ENCODE results near the gene ARHGEF28.
A peak's percentile ranks its signal among the peaks of the same experiment; 100 is the strongest.

ARHGEF28 gene

GRCh38 chr5:73786043-73786831 lies 160.2 kb downstream of the ARHGEF28 start:
- Histone ChIP-seq H3K79me1 (replicated peaks; ENCODE audit: low read length, poor library complexity, severe bottlenecking) (peaks cover 35% of the 10 kb centered on the region), H2AFZ (ENCODE audit: low read depth, low read length) (no peak overlapping the region), H3K4ac (ENCODE audit: low read depth in 1 of 2, low read length in 2 of 2) (no peak overlapping the region), H3K23ac (ENCODE audit: low read length in 2 of 2) (no peak overlapping the region), H4K91ac (ENCODE audit: low read length) (no peak overlapping the region), H3K4me2 (ENCODE audit: low read length, poor library complexity, severe bottlenecking) (no peak overlapping the region), H2BK5ac (ENCODE audit: low read depth, low read length, poor library complexity, severe bottlenecking) (no peak overlapping the region), H3K9me3 (ENCODE audit: control insufficient read depth, low read length) (no peaks in the 10 kb centered on the region), H4K8ac (ENCODE audit: low read length) (no peak overlapping the region), H2AK5ac (ENCODE audit: low read length, severe bottlenecking) (no peak overlapping the region), H2BK15ac (ENCODE audit: low read depth, poor library complexity, severe bottlenecking) (no peak overlapping the region), H3K18ac (ENCODE audit: low read depth in 1 of 2, low read length in 2 of 2) (no peak overlapping the region), H2BK120ac (ENCODE audit: low read depth, low read length) (no peak overlapping the region), H3K27ac (ENCODE audit: low read length, poor library complexity, severe bottlenecking) (no peak overlapping the region), H3K27me3 (ENCODE audit: control insufficient read depth in 1 of 2, insufficient read depth in 1 of 2, low read length in 2 of 2) (no peaks in the 10 kb centered on the region), H3K4me1 (ENCODE audit: control insufficient read depth, insufficient read depth, low read depth, low read length) (peaks cover 2% of the 10 kb centered on the region), H2BK12ac (ENCODE audit: low read length in 2 of 2) (no peak overlapping the region), H3K9ac (ENCODE audit: low read length) (no peak overlapping the region), H3K14ac (ENCODE audit: low read length in 2 of 2) (no peak overlapping the region), H3K36me3 (ENCODE audit: control insufficient read depth in 1 of 2, insufficient read depth in 2 of 2, low read depth in 1 of 2, low read length in 2 of 2) (peaks cover 0 to 17% of the 10 kb centered on the region in 2 experiments), H3K4me3 (ENCODE audit: insufficient read depth in 1 of 2, low read depth in 1 of 2, low read length in 2 of 2) (no peak overlapping the region)
- WGBS: 92% methylated on average over 13 of the region's 13 CpGs
- no peak for DNase-seq

DNA sequence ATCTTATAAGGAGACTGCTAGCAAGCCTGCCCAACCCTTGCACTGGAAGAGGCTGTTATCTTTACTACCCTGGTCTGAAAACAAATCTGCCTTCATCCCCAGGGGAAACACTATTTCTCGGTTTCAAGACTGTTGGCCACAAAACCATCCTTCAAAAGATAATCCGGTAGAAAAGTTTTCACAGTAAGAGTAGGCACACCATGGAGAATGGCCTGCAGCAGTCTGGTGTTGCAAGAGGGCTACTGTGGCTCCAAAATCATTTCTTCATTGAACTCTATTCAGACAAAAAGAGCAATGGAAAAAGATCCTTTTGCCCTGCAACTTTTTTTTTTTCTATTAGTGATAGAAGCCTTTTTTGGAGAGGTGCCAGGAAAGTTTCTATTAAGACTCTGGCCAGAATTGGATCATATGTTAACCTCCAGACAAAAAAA lies 163.9 kb downstream of the ARHGEF28 start:
- Histone ChIP-seq H3K9me3 (ENCODE audit: control insufficient read depth, low read length) (no peaks in the 10 kb centered on the region), H3K4ac (ENCODE audit: low read depth in 1 of 2, low read length in 2 of 2) (no peak overlapping the region), H3K18ac (ENCODE audit: low read depth in 1 of 2, low read length in 2 of 2) (no peak overlapping the region), H2BK5ac (ENCODE audit: low read depth, low read length, poor library complexity, severe bottlenecking) (no peak overlapping the region), H3K79me1 (replicated peaks; ENCODE audit: low read length, poor library complexity, severe bottlenecking) (peaks cover 27% of the 10 kb centered on the region), H3K27ac (ENCODE audit: low read length, poor library complexity, severe bottlenecking) (no peak overlapping the region), H3K9ac (ENCODE audit: low read length) (no peak overlapping the region), H2AK5ac (ENCODE audit: low read length, severe bottlenecking) (no peak overlapping the region), H3K4me1 (ENCODE audit: control insufficient read depth, insufficient read depth, low read depth, low read length) (peaks cover 2% of the 10 kb centered on the region), H3K23ac (ENCODE audit: low read length in 2 of 2) (no peak overlapping the region), H2BK15ac (ENCODE audit: low read depth, poor library complexity, severe bottlenecking) (no peak overlapping the region), H2BK120ac (ENCODE audit: low read depth, low read length) (no peak overlapping the region), H3K14ac (ENCODE audit: low read length in 2 of 2) (no peak overlapping the region), H2BK12ac (ENCODE audit: low read length in 2 of 2) (no peak overlapping the region), H3K4me3 (ENCODE audit: insufficient read depth in 1 of 2, low read depth in 1 of 2, low read length in 2 of 2) (no peak overlapping the region), H2AFZ (ENCODE audit: low read depth, low read length) (no peak overlapping the region), H3K4me2 (ENCODE audit: low read length, poor library complexity, severe bottlenecking) (no peak overlapping the region), H4K91ac (ENCODE audit: low read length) (no peak overlapping the region), H3K36me3 (ENCODE audit: control insufficient read depth in 1 of 2, insufficient read depth in 2 of 2, low read depth in 1 of 2, low read length in 2 of 2) (peaks cover 0 to 7% of the 10 kb centered on the region in 2 experiments), H3K27me3 (ENCODE audit: control insufficient read depth in 1 of 2, insufficient read depth in 1 of 2, low read length in 2 of 2) (no peaks in the 10 kb centered on the region), H4K8ac (ENCODE audit: low read length) (peak overlapping the region; percentile 31)
- WGBS: 82% methylated on average over 2 of the region's 2 CpGs
- DNase-seq: peak; percentile 37

GRCh38 chr5:73791389-73791788 lies 165.4 kb downstream of the ARHGEF28 start:
- H3K23ac ChIP-seq (ENCODE audit: low read length in 2 of 2): no peak overlapping the region
- WGBS: 93% methylated on average over 4 of the region's 4 CpGs
- no peak overlapping the region for H3K9ac ChIP-seq (ENCODE audit: low read length)
- no peak overlapping the region for H2AK5ac ChIP-seq (ENCODE audit: low read length, severe bottlenecking)
- H3K4me1 ChIP-seq (ENCODE audit: control insufficient read depth, insufficient read depth, low read depth, low read length): peaks cover 6% of the 10 kb centered on the region
- H3K18ac ChIP-seq (ENCODE audit: low read depth in 1 of 2, low read length in 2 of 2): no peak overlapping the region
- no peak overlapping the region for H3K4me3 ChIP-seq (ENCODE audit: insufficient read depth in 1 of 2, low read depth in 1 of 2, low read length in 2 of 2)
- no peak overlapping the region for H2BK5ac ChIP-seq (ENCODE audit: low read depth, low read length, poor library complexity, severe bottlenecking)
- H3K79me1 ChIP-seq (replicated peaks; ENCODE audit: low read length, poor library complexity, severe bottlenecking): peaks cover 17% of the 10 kb centered on the region
- H3K4me2 ChIP-seq (ENCODE audit: low read length, poor library complexity, severe bottlenecking): no peak overlapping the region
- H3K27me3 ChIP-seq (ENCODE audit: control insufficient read depth in 1 of 2, insufficient read depth in 1 of 2, low read length in 2 of 2): no peaks in the 10 kb centered on the region
- no peak overlapping the region for H4K8ac ChIP-seq (ENCODE audit: low read length)
- no peak overlapping the region for H3K14ac ChIP-seq (ENCODE audit: low read length in 2 of 2)
- no peak overlapping the region for H4K91ac ChIP-seq (ENCODE audit: low read length)
- H3K4ac ChIP-seq (ENCODE audit: low read depth in 1 of 2, low read length in 2 of 2): no peak overlapping the region
- DNase-seq: no peak
- no peaks in the 10 kb centered on the region for H3K36me3 ChIP-seq (ENCODE audit: control insufficient read depth in 1 of 2, insufficient read depth in 2 of 2, low read depth in 1 of 2, low read length in 2 of 2)
- H2BK120ac ChIP-seq (ENCODE audit: low read depth, low read length): no peak overlapping the region
- no peak overlapping the region for H2AFZ ChIP-seq (ENCODE audit: low read depth, low read length)
- no peak overlapping the region for H2BK15ac ChIP-seq (ENCODE audit: low read depth, poor library complexity, severe bottlenecking)
- no peak overlapping the region for H3K27ac ChIP-seq (ENCODE audit: low read length, poor library complexity, severe bottlenecking)
- H2BK12ac ChIP-seq (ENCODE audit: low read length in 2 of 2): peak overlapping the region; percentile 67 to 90
- no peaks in the 10 kb centered on the region for H3K9me3 ChIP-seq (ENCODE audit: control insufficient read depth, low read length)

DNA sequence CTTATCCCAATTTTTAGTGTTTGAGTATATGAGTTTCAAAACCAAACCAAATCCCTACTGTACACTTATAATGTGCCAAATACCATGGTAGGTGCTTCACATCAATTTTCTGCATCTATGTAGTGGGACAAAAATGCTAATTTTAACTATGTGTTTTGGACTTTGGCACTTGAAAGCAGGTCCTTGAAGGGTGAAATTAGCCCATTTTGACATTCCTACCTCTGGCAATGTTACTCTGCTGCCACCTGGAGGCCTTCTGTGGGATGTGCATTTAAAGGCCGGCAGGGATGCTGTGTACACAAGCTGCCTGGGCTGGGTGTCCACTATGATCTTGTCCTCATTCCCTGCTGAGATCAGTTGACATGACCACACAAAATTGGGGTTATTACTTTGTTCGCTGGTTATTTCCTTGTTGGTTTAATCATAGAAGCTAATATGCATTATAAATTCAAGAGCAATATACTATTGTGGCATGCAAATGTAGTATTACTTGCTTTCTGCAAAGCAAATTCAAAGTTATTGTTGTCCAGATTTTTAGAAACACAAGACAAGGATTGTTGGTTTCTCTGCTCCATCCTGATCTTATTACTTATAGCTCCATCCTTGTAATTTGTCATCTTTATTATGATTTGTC lies 166.8 kb downstream of the ARHGEF28 start:
- Histone ChIP-seq H2BK120ac (ENCODE audit: low read depth, low read length) (no peak overlapping the region), H3K23ac (ENCODE audit: low read length in 2 of 2) (no peak overlapping the region), H2BK15ac (ENCODE audit: low read depth, poor library complexity, severe bottlenecking) (no peak overlapping the region), H2BK12ac (ENCODE audit: low read length in 2 of 2) (no peak overlapping the region), H3K4me2 (ENCODE audit: low read length, poor library complexity, severe bottlenecking) (no peak overlapping the region), H2AFZ (ENCODE audit: low read depth, low read length) (no peak overlapping the region), H3K14ac (ENCODE audit: low read length in 2 of 2) (no peak overlapping the region), H3K36me3 (ENCODE audit: control insufficient read depth in 1 of 2, insufficient read depth in 2 of 2, low read depth in 1 of 2, low read length in 2 of 2) (no peaks in the 10 kb centered on the region), H4K91ac (ENCODE audit: low read length) (no peak overlapping the region), H3K27ac (ENCODE audit: low read length, poor library complexity, severe bottlenecking) (no peak overlapping the region), H3K4me3 (ENCODE audit: insufficient read depth in 1 of 2, low read depth in 1 of 2, low read length in 2 of 2) (no peak overlapping the region), H3K9ac (ENCODE audit: low read length) (no peak overlapping the region), H3K4me1 (ENCODE audit: control insufficient read depth, insufficient read depth, low read depth, low read length) (peaks cover 13% of the 10 kb centered on the region), H3K18ac (ENCODE audit: low read depth in 1 of 2, low read length in 2 of 2) (no peak overlapping the region), H3K79me1 (replicated peaks; ENCODE audit: low read length, poor library complexity, severe bottlenecking) (peaks cover 11% of the 10 kb centered on the region), H3K27me3 (ENCODE audit: control insufficient read depth in 1 of 2, insufficient read depth in 1 of 2, low read length in 2 of 2) (no peaks in the 10 kb centered on the region), H3K9me3 (ENCODE audit: control insufficient read depth, low read length) (no peaks in the 10 kb centered on the region), H4K8ac (ENCODE audit: low read length) (no peak overlapping the region), H3K4ac (ENCODE audit: low read depth in 1 of 2, low read length in 2 of 2) (no peak overlapping the region), H2AK5ac (ENCODE audit: low read length, severe bottlenecking) (no peak overlapping the region), H2BK5ac (ENCODE audit: low read depth, low read length, poor library complexity, severe bottlenecking) (no peak overlapping the region)
- WGBS: 0% methylated on average over 1 of the region's 2 CpGs
- peak; percentile 70 for DNase-seq

Data from mesenchymal stem cell (in vitro differentiated cells and primary cell).